ENCODE data around the gene OTULINL. TPM values are rescaled to one million over a fixed set of nuclear protein-coding genes. Genes with fewer than 3 reads are reported as not detected.

OTULINL gene
- total RNA-seq (ENCODE audit: unreplicated experiment): 14.4 TPM
- long read RNA-seq, transcript OTULINL-201 (8 exons, 3,597 nt): major isoform, 13 of 14 reads
- long read RNA-seq, partial matches to known transcripts: 1 of 14 reads
- long read RNA-seq, other reads (novel, unspliced or antisense): 0 of 14 reads

DNA sequence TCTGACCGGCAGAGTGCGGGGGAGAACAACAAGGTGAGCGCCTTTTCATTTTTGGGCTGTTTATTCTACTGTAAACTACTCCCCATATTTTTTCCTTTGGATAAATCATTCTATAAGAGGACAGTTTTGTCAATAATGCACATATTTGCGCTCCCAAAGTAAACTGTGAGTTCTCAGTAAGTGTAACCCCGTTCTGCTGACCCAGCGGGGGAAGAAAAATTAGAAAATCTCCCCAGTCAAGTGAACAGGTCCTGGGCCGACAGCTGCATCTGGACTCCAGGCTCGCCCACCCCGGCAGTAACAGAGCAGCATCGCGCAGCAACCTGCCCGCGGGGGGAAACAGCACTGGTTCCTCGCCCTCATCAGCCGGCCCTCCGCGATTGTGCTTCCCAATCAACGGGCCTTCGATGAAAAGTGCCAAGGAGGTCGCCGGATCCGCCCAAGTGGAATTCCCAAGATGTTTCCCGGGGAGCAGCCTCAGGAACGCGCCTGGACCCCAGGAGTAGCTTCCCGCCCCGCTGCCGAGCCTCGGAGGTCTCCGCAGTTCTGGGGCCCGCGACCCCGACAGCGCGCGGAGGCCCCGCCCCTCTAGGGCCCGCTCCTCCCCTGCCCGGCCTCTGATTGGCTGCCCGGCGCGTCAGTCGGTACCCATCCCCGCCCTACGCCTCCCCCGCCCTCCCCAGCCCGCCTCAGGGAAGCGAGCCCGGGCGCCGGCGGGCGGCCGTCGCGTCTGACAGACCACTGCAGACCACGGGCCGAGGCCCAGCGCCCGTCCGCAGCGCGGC is at the start of gene OTULINL:
OTULINL (plus strand) TSS at position 687 of the 785 bp plus-strand sequence. CDS start 103 bp downstream, outside the sequence.
- peak within 1 kb of the TSS; percentile 73 for H3K4me3 Mint-ChIP-seq (ENCODE audit: unreplicated experiment)
- H3K36me3 Mint-ChIP-seq (ENCODE audit: unreplicated experiment): no peaks in the 10 kb centered on the region
- TF ChIP-seq, protein P1, sequence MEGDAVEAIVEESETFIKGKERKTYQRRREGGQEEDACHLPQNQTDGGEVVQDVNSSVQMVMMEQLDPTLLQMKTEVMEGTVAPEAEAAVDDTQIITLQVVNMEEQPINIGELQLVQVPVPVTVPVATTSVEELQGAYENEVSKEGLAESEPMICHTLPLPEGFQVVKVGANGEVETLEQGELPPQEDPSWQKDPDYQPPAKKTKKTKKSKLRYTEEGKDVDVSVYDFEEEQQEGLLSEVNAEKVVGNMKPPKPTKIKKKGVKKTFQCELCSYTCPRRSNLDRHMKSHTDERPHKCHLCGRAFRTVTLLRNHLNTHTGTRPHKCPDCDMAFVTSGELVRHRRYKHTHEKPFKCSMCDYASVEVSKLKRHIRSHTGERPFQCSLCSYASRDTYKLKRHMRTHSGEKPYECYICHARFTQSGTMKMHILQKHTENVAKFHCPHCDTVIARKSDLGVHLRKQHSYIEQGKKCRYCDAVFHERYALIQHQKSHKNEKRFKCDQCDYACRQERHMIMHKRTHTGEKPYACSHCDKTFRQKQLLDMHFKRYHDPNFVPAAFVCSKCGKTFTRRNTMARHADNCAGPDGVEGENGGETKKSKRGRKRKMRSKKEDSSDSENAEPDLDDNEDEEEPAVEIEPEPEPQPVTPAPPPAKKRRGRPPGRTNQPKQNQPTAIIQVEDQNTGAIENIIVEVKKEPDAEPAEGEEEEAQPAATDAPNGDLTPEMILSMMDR (IDR thresholded peaks at IDR 0.05; ENCODE audit: partially characterized antibody, unreplicated experiment): no peak
- H3K27me3 Mint-ChIP-seq (ENCODE audit: unreplicated experiment): peaks cover 4% of the 10 kb centered on the region
- H3K27ac Mint-ChIP-seq (ENCODE audit: unreplicated experiment): no peak within 1 kb of the TSS
- peaks cover 1% of the 10 kb centered on the region for H3K9me3 Mint-ChIP-seq (ENCODE audit: unreplicated experiment)
- peak; percentile 95 for DNase-seq
- H3K4me1 Mint-ChIP-seq (ENCODE audit: low read depth, unreplicated experiment): no peaks in the 10 kb centered on the region

DNA sequence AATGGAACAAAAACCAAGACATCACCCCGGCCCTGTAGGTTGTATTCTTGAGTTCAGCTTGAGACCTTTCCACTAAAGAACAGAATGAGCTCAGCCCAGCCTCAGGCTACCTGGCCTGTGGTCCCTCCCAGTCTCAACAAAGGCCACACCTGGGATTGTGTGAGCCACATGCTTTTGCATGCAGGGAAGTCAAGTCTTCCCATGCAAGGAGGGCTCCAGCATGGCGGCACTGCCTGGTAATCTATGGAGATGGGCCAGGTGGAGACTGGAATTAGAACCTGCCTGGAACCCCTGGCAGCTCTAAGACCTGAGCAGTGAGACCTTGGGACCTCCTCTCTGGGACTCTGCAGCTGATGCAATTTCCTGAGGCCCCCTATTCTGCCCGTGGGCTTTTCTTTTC is 49.4 kb upstream of the OTULINL start:
- no peak overlapping the region for H3K4me3 Mint-ChIP-seq (ENCODE audit: unreplicated experiment)
- H3K27ac Mint-ChIP-seq (ENCODE audit: unreplicated experiment): no peak overlapping the region
- no peaks in the 10 kb centered on the region for H3K9me3 Mint-ChIP-seq (ENCODE audit: unreplicated experiment)
- no peaks in the 10 kb centered on the region for H3K36me3 Mint-ChIP-seq (ENCODE audit: unreplicated experiment)
- TF ChIP-seq, protein P1 (IDR thresholded peaks at IDR 0.05; ENCODE audit: partially characterized antibody, unreplicated experiment): no peak
- H3K4me1 Mint-ChIP-seq (ENCODE audit: low read depth, unreplicated experiment): peaks cover 4% of the 10 kb centered on the region
- no peak for DNase-seq
- peaks cover 2% of the 10 kb centered on the region for H3K27me3 Mint-ChIP-seq (ENCODE audit: unreplicated experiment)

DNA sequence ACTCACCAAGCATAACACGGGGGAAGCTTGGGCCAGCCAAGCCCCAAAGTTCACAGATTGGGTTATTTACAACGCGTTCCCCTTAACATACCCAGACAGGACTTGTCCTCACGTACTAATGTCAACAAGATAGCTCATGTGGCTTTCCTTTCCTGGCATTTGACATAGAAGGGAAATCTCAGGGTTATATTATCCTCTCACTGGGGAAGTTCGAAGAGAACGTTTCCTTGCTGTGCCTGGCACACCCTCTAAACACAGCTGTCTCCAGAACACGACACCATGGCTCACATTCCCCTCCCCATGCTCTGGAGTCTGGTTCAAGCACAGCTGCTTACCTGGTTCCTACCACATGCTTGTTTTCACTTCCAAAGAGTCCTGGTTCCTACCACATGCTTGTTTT is 46.8 kb upstream of the OTULINL start:
- TF ChIP-seq, protein P1 (IDR thresholded peaks at IDR 0.05; ENCODE audit: partially characterized antibody, unreplicated experiment): no peak
- no peaks in the 10 kb centered on the region for H3K4me1 Mint-ChIP-seq (ENCODE audit: low read depth, unreplicated experiment)
- H3K9me3 Mint-ChIP-seq (ENCODE audit: unreplicated experiment): no peaks in the 10 kb centered on the region
- H3K27ac Mint-ChIP-seq (ENCODE audit: unreplicated experiment): no peak overlapping the region
- H3K36me3 Mint-ChIP-seq (ENCODE audit: unreplicated experiment): peaks cover 5% of the 10 kb centered on the region
- no peaks in the 10 kb centered on the region for H3K27me3 Mint-ChIP-seq (ENCODE audit: unreplicated experiment)
- no peak for DNase-seq
- no peak overlapping the region for H3K4me3 Mint-ChIP-seq (ENCODE audit: unreplicated experiment)

DNA sequence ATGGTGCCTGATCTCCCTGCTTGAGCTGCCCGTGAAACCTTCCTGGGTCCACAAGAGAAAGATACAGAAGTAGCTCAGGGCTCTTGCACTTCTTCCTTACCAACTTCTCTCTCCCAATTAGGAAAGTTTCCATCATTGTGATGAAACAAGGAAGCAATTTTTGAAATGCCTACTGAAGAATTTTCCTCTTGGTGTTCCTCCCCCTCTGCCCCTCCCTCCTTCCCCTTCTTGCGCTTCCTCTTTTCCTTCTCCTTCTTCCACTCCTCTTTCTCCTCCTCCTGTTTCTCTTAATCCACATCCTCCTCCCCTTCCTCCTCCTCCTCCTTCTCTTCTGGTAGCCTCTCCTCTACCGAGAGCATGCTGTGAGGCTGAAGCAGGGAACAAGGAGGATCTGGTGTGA is 36.3 kb upstream of the OTULINL start:
- peaks cover 2% of the 10 kb centered on the region for H3K27me3 Mint-ChIP-seq (ENCODE audit: unreplicated experiment)
- no peak overlapping the region for H3K27ac Mint-ChIP-seq (ENCODE audit: unreplicated experiment)
- TF ChIP-seq, protein P1 (IDR thresholded peaks at IDR 0.05; ENCODE audit: partially characterized antibody, unreplicated experiment): no peak

DNA sequence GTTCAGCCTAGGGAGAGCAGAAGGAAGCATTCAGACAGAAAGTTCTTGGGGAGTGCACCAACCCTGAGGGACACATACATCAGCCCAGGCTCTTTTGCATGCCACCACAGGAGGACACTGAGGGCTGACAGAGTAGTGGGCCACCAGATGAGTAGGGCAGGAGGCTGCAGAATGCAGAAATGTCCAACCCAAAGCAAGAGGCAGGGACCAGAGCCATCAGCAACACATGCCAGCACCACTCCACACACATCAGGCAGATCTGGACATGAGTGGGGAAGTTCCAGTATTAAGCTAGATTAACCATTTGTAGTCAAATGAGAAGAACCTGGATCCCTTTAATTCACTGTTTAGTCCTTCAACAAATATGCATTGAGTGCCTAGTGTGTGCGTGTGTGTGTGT is 35.7 kb upstream of the OTULINL start:
- peaks cover 2% of the 10 kb centered on the region for H3K27me3 Mint-ChIP-seq (ENCODE audit: unreplicated experiment)
- DNase-seq: no peak
- H3K27ac Mint-ChIP-seq (ENCODE audit: unreplicated experiment): no peak overlapping the region
- peaks cover 10% of the 10 kb centered on the region for H3K36me3 Mint-ChIP-seq (ENCODE audit: unreplicated experiment)
- TF ChIP-seq, protein P1 (IDR thresholded peaks at IDR 0.05; ENCODE audit: partially characterized antibody, unreplicated experiment): no peak
- H3K4me1 Mint-ChIP-seq (ENCODE audit: low read depth, unreplicated experiment): peaks cover 6% of the 10 kb centered on the region
- peaks cover 1% of the 10 kb centered on the region for H3K9me3 Mint-ChIP-seq (ENCODE audit: unreplicated experiment)
- H3K4me3 Mint-ChIP-seq (ENCODE audit: unreplicated experiment): no peak overlapping the region

More for the DNA sequence above, 36.3 kb upstream of the OTULINL start:
- Mint-ChIP-seq H3K9me3 (ENCODE audit: unreplicated experiment) (peaks cover 1% of the 10 kb centered on the region), H3K36me3 (ENCODE audit: unreplicated experiment) (peaks cover 10% of the 10 kb centered on the region), H3K4me3 (ENCODE audit: unreplicated experiment) (no peak overlapping the region), H3K4me1 (ENCODE audit: low read depth, unreplicated experiment) (peaks cover 6% of the 10 kb centered on the region)
- no peak for DNase-seq
